Tongue (tissue), 2 donors: ENCODE results near the gene KCNQ5. TPM values are rescaled to one million over a fixed set of nuclear protein-coding genes. Genes with fewer than 3 reads are reported as not detected.
"Not testable (repeated sequence)": the region's sequence is repeated elsewhere in the genome, so short reads cannot be mapped to it uniquely, and the experiment has no call there.

Experiments
- DNase-seq: peaks from one replicate; pipeline ENCODE4 v3.0.0-alpha.2; 2015
- total RNA-seq: library from RNA; depleted of rRNA; stranded (reverse); fragments of >200 nt; gene quantifications from one replicate; pipeline ENCODE4 v1.2.3, GENCODE V29; 2014

KCNQ5 gene
- total RNA-seq, 1 donor from 2014 or later, result 6.5 TPM

GRCh38 chr6:73182021-73182607, 560.2 kb downstream of the KCNQ5 start:
- no peak for DNase-seq

- DNase-seq, result not testable (repeated sequence)
These were observed 571.4 kb downstream of the KCNQ5 start for GRCh38 chr6:73193302-73193701.

- no peak for DNase-seq
These were observed 572.9 kb downstream of the KCNQ5 start for GRCh38 chr6:73194744-73195143.

- DNase-seq, result no peak
These were observed 578.4 kb downstream of the KCNQ5 start for GRCh38 chr6:73200247-73200646.

GRCh38 chr6:73200735-73201134, 578.9 kb downstream of the KCNQ5 start:
- DNase-seq, result no peak

- no peak for DNase-seq
These were observed 581.2 kb downstream of the KCNQ5 start for GRCh38 chr6:73203098-73203497.

GRCh38 chr6:73204252-73204651, 582.4 kb downstream of the KCNQ5 start:
- DNase-seq, result no peak

- no peak for DNase-seq
These were observed 585.5 kb downstream of the KCNQ5 start for GRCh38 chr6:73207221-73207837.

- no peak for DNase-seq
These were observed 587.3 kb downstream of the KCNQ5 start for GRCh38 chr6:73209117-73209516.

GRCh38 chr6:73216859-73217258, 595.0 kb downstream of the KCNQ5 start:
- no peak for DNase-seq

- no peak for DNase-seq
These were observed 603.5 kb downstream of the KCNQ5 start, which contains the start of gene KHDC1L for GRCh38 chr6:73225396-73225795. KHDC1L (minus strand) TSS chr6:73225496; CDS start chr6:73225408, 88 bp downstream.

GRCh38 chr6:73227606-73228255, 605.9 kb downstream of the KCNQ5 start:
- no peak for DNase-seq

- no peak for DNase-seq
These were observed 610.1 kb downstream of the KCNQ5 start for GRCh38 chr6:73231986-73232391.

GRCh38 chr6:73233048-73233447, 611.2 kb downstream of the KCNQ5 start:
- DNase-seq, result no peak

- DNase-seq, result not testable (repeated sequence)
These were observed 612.1 kb downstream of the KCNQ5 start for GRCh38 chr6:73233971-73234370.

GRCh38 chr6:73234733-73235132, 612.9 kb downstream of the KCNQ5 start:
- DNase-seq, result no peak

- no peak for DNase-seq
These were observed 614.4 kb downstream of the KCNQ5 start for GRCh38 chr6:73236144-73236750.

GRCh38 chr6:73240730-73241129, 618.9 kb downstream of the KCNQ5 start:
- DNase-seq, result no peak

GRCh38 chr6:73242001-73242400, 620.1 kb downstream of the KCNQ5 start:
- no peak for DNase-seq
